ENCODE measurements around the gene TMEM256. TPM values are rescaled to one million over a fixed set of nuclear protein-coding genes. Genes with fewer than 3 reads are reported as not detected.

The TMEM256 gene
- 112 TPM for polyA plus RNA-seq (2012; ENCODE audit: insufficient read length, low read depth)

- TF ChIP-seq FOXP2 (optimal IDR thresholded peaks at IDR 0.05; ENCODE audit: borderline replicate concordance, extremely low read depth, extremely low read length, insufficient read depth) (peak; percentile 44), SIN3A (IDR thresholded peaks at IDR 0.05; ENCODE audit: borderline replicate concordance, insufficient read depth, low read length) (peak; percentile 94; the same call in 1 of the 2 replicates), TAF1 (IDR thresholded peaks at IDR 0.05; ENCODE audit: borderline replicate concordance, insufficient read depth, low read length) (peak; percentile 91), REST (IDR thresholded peaks at IDR 0.05; ENCODE audit: insufficient read depth in 1 of 2, low read depth in 2 of 2, low read length in 2 of 2) (peak in 1 of 2 experiments; percentile 46; a peak in 1 of 4 replicates), POLR2AphosphoS5 (IDR thresholded peaks at IDR 0.05; ENCODE audit: low read depth, low read length) (peak; percentile 96)
Measured at GRCh38 chr17:7403977-7404736, at the start of gene TMEM256. TSS of gene TMEM256 (minus strand) at chr17:7404097. CDS start at chr17:7404084, 13 bp downstream.

GRCh38 chr17:7448461-7448860, 44.6 kb upstream of the TMEM256 start:
- TF ChIP-seq FOXP2 (optimal IDR thresholded peaks at IDR 0.05; ENCODE audit: borderline replicate concordance, extremely low read depth, extremely low read length, insufficient read depth) (no peak), SIN3A (IDR thresholded peaks at IDR 0.05; ENCODE audit: borderline replicate concordance, insufficient read depth, low read length) (no peak), POLR2AphosphoS5 (IDR thresholded peaks at IDR 0.05; ENCODE audit: low read depth, low read length) (no peak), REST (IDR thresholded peaks at IDR 0.05; ENCODE audit: insufficient read depth in 1 of 2, low read depth in 2 of 2, low read length in 2 of 2) (no peak), TAF1 (IDR thresholded peaks at IDR 0.05; ENCODE audit: borderline replicate concordance, insufficient read depth, low read length) (no peak)

- TF ChIP-seq REST (IDR thresholded peaks at IDR 0.05; ENCODE audit: insufficient read depth in 1 of 2, low read depth in 2 of 2, low read length in 2 of 2) (no peak), SIN3A (IDR thresholded peaks at IDR 0.05; ENCODE audit: borderline replicate concordance, insufficient read depth, low read length) (no peak), TAF1 (IDR thresholded peaks at IDR 0.05; ENCODE audit: borderline replicate concordance, insufficient read depth, low read length) (no peak), FOXP2 (optimal IDR thresholded peaks at IDR 0.05; ENCODE audit: borderline replicate concordance, extremely low read depth, extremely low read length, insufficient read depth) (no peak), POLR2AphosphoS5 (IDR thresholded peaks at IDR 0.05; ENCODE audit: low read depth, low read length) (no peak)
Measured at GRCh38 chr17:7445619-7445968, 41.7 kb upstream of the TMEM256 start.

GRCh38 chr17:7444682-7445618, 41.1 kb upstream of the TMEM256 start, which contains the start of gene CHRNB1:
TSS of gene CHRNB1 (plus strand) at chr17:7445061. CDS start at chr17:7445128, 67 bp downstream.
- no peak for TF ChIP-seq TAF1 (IDR thresholded peaks at IDR 0.05; ENCODE audit: borderline replicate concordance, insufficient read depth, low read length)
- TF ChIP-seq REST (IDR thresholded peaks at IDR 0.05; ENCODE audit: insufficient read depth in 1 of 2, low read depth in 2 of 2, low read length in 2 of 2): no peak
- no peak for TF ChIP-seq POLR2AphosphoS5 (IDR thresholded peaks at IDR 0.05; ENCODE audit: low read depth, low read length)
- no peak for TF ChIP-seq FOXP2 (optimal IDR thresholded peaks at IDR 0.05; ENCODE audit: borderline replicate concordance, extremely low read depth, extremely low read length, insufficient read depth)
- TF ChIP-seq SIN3A (IDR thresholded peaks at IDR 0.05; ENCODE audit: borderline replicate concordance, insufficient read depth, low read length): no peak
